GM18951 (cell line): ENCODE measurements around the gene GADL1.

Experiments
- POLR2A ChIP-seq: IDR thresholded peaks from 4 replicates; pipeline ENCODE4 v1.6.1; 2011; ENCODE audit warnings: mild to moderate bottlenecking; ENCODE audit not compliant: insufficient read length, insufficient read depth; ENCODE audit errors: extremely low read depth
- in situ Hi-C: fragments of 300-500 bp; cut with MboI; formaldehyde crosslinking; loops from one replicate; pipeline ENCODE4 v1.12.0; 2022; ENCODE audit warnings: low sequenced_read_pairs, mixed read lengths, inconsistent platforms; ENCODE audit not compliant: unreplicated experiment

The GADL1 gene

DNA sequence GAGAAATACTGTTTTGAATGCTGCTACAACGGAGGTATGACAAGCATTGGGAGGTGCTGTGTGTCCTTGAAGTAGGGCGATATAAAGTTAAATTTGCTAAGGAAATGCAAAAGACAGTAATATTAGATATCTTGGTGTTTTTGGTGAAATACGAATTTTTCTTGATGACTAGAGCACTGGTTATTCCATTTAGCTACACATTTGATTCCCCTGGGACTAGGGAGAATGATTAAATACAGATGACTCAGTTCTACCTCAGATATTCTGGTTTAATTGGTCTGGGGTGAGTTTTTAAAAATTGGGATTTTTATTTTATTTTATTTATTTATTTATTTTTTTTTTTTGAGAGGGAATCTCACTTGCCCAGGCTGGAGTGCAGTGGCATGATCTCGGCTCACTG is 18.7 kb upstream of the GADL1 start:
- TF ChIP-seq POLR2A: no peak
- in situ Hi-C loops: no loop called here

DNA sequence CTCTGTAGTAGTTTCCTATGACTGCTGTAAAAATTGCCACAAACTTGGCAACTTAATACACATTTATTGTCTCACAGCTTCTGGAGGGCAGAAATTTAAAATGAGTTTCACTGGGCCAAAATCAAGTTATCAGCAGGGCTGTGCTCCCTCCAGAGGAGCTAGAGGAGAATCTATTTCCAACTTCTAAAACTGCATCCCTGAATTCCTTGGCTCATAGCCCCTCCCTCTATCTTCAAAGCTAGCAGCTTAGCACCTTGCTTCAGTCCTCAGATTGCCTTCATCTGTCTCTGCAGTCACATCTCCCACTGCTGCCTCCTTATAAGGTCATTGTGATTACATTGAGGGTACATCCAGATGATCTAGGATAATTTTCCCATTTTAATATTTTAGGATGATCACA is 17.8 kb upstream of the GADL1 start:
- in situ Hi-C loops: no loop called here
- TF ChIP-seq POLR2A: no peak

DNA sequence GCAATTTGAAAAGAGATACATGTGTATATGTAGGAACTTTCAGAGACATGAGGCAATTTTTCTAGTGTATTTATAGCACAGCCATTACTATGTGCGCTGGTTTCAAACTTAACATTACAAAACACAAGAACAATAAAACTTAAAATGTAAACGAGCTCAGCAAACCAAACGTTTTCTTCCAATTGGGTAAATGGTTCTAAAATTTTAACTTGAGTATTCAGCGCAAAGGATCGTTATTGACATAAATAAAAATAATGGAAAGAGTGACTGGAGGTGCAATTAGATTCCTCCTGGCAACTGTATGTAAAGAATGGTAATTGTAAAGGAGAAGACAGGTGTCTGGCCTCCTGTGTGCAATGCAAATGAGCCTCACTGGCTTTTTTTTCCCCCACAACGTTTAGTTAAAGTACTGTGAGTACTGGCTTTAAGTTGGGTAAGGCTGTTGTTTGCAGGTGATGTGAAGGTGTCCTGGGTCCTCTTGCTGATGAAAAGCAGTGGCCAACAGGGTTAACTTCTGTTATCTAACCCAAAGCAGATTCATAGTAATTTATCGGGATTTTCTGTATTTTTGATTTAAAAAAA is 14.1 kb upstream of the GADL1 start:
- no peak for TF ChIP-seq POLR2A
- in situ Hi-C loops: no loop called here

DNA sequence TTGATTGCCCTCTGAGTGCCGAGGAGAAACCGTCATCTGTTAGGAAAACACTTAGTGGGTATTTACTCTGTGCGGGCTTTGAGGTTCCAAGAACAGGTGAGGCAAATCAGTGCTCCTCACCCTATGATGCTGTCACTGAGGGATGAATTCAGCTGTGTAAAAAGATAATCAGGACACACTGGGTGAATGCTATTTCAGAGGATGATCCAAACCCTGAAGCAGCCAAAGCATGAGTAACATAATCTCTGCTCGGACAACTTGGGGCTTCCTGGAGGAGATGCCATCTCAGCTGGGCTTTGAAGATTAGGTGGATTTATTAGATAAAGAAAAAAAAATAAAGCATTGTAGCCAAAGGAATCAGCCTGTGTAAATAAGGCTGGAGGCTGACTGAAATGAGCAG is 10.5 kb upstream of the GADL1 start:
- TF ChIP-seq POLR2A: no peak
- in situ Hi-C loops: no loop called here

DNA sequence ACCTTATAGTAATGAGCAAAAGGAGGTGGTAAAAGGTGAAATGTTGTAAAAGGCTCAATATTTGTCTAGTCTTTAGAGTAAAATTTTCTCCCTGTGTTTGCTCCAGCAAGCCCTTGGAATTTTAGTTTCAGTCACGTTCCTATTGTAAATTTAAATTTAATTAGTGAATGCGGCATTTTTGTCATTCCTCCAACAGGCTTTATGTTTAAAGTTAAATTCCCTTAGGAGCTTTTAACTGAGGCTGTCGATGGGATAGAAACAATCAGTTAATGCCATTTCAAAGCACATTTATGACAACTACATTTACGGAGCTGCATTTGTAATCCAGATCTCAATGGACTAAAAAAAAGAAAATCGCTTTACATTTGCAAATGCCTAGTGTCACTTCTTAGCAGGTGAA is 868 bp upstream of the GADL1 start:
- in situ Hi-C loops: no loop called here
- TF ChIP-seq POLR2A: no peak

DNA sequence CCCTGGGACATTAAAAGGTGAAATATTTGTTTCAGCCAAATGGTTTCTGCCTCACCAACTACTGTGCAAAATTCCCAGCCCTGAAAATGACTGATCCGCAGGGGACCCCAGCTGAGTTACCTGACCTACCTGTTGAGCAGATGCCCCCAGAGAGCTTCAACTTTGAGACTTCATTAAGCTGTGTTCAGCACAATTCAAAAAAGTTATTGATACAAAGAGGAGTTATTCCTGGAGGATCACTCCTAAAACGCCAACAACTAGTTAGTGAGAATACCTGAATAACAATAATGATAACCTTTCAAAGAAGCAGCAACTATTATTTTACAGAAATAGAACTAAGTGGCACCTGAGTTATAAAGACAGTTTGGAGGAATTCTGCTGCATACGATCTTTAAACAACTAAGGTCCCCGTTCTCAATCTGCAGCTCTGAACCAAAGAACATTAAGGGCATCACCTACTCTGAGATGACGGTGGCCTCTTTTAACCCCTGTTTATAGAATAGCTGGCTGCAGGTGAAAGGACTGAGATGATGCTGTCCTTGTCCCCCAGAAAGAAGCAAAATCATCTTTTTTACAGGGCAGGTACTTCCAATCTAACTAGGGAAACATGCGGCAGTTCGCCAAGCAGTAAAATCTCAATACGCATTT is 659 bp downstream of the GADL1 start:
- in situ Hi-C loops: no loop called here

DNA sequence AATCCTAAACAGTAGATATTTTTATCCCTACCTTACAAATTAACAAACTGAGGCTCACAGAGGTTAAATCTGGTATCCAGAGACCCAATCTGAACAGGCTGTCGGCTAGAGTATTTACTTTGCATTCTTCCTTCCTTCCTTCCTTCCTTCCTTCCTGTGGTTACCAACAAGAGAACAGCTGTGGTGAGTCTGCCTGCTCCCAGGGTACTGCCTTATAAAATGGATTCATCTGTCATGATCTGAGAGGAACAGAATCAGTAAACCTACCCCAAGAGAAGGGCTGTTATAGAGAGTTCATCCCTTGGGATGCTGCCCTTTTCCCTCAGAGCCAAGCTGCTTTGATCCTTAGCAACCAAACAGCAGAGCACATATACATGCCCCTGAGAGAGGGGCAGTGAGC is 3.6 kb downstream of the GADL1 start:
- in situ Hi-C loops: no loop called here
- no peak for TF ChIP-seq POLR2A

More for the DNA sequence above, 659 bp downstream of the GADL1 start:
- no peak for TF ChIP-seq POLR2A

DNA sequence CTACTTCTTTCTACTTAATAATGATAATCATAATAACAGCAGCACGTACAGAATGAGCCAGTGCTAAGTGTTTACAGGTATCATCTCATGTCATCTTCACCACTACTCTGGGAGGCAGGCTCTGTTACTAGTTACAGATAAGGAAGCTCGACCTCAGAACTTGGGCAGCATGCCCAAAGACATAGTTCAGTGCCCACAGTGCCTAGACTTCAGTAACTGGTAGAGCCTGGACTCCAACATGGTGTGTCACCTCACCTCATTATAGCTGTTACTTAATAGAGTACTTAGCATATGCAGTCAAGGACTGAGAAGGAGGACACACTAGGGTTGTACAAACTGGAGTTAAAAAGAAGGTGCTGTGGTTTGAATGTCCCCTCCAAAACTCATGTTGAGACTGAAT is 7.6 kb downstream of the GADL1 start:
- in situ Hi-C loops: no loop called here
- no peak for TF ChIP-seq POLR2A

DNA sequence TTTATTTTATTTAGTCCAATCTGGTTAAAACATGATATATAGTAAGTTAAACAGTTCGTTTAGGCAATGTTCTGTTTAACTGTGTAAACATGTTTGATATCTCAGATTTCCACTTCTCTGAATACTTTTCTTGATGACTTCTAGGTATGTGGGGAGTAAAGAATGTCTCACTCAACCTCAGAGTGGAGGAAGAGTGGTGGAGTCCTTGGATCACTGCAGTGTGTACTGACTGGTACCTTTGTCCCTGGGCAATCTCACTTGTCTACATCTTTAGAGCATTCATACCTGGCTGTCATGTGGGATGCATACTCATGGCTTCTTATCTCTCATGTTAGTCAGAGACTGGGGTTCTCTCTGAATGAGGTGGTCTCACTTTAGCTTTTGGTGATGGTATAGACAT is 15.6 kb downstream of the GADL1 start:
- TF ChIP-seq POLR2A: no peak
- in situ Hi-C loops: no loop called here

DNA sequence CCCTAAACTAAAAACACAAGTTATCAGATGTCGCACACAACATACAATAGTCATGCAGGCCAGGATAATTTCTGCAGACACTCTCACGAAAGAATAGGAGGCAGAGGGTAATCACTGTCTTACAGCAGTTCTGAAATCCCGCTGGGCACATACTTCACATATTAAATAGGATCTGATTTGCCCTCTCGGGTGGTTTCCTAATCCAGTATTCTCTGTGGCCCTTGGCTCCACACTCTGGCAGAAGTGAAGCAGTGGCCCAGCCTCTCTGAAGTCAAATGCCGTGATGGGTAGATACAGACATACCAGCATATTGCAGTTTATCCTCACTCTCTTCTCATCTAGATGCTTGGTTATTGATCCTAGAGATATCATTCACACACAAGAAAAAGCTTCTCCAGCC is 19.0 kb downstream of the GADL1 start:
- in situ Hi-C loops: no loop called here
- no peak for TF ChIP-seq POLR2A

DNA sequence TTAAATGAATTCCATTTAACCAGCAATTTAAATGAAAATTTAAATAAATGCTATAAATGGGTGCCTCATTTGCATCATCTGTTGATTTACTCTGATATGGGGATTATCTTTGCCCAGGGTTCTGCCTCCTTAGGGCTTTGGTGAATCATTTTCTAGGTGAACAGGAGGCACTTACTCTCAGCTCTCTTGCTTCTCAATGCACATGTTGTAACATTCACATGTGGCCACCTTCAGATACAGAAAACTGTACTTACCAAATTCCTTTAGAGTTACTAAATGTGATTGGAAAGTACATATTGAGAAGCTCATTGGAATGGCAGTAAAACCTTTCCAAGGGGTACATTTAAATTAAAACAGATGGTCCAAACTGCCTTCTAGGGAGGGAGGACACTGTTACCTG is 20.8 kb downstream of the GADL1 start:
- TF ChIP-seq POLR2A: no peak
- in situ Hi-C loops: no loop called here

DNA sequence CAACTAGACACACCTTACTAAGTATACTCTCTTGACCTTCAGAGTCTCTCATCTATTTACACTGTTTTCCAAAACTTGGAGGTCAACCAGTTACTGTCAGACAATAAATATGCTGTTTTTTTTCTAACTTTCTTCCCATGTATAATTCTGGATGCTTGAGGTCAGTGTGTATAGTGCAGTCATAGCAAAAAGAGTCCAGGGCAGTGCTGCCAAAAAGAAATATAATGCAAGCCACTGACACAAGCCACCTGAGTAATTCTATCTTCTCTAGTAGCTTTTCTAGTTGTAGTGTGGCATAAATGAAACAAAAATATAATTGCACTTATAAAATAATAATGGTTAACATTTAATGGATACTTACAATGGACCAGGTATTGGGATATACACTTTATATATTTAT is 21.6 kb downstream of the GADL1 start:
- in situ Hi-C loops: no loop called here
- no peak for TF ChIP-seq POLR2A

DNA sequence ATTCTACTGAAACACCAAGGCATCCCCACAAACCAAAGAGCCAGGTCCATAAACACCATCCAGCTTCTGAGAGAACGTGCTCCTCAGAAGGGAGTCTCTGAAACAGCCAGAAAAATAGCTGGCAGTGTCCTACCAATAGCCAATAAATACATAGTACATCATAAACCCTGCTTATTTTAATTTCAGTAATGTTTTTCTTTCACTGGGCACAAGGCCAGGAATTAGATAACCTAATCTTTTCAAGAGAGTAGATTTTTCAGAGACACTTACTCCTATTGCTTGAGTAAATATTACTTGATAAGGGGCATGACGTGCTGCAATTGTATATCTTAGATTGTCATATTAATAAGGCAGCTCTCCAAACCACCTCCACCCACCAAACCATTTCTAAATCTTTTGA is 22.7 kb downstream of the GADL1 start:
- in situ Hi-C loops: no loop called here
- TF ChIP-seq POLR2A: no peak

DNA sequence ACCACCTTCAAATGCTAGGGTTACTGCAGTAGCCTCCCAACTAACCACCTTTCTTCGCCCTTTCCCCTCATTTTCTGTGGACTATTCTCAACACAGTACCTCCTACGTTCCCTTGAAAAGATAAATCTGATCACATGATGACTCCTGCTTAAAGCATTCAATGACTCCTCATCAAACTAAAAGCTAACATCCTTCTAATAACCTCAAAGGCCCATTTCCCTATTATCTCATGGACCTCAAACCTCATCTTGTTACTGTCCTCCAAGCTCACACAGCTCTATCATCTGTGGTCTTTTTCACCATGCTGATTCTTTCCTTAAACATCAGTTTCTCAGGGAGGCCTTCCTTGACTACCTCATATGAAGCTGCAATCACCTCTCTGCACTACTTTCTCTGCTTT is 29.6 kb downstream of the GADL1 start:
- in situ Hi-C loops: no loop called here
- TF ChIP-seq POLR2A: no peak

DNA sequence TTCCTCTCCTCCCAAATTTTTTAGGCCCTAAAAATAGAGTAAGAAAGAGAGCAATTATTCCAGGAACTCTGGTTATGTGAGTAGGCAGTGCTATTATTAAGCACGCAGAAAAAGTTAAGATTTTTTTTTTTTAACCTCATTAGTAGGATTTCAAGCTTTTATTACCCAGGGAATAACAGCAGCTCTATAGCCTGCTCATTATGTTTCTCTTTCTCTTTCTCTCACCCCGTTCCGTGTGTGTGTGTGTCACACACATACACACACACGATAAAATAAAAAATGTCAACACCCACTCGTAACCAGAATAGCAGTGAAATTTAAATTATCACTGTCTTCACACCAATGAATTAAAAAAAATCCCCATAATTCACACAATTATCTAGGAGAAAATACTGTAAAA is 30.3 kb downstream of the GADL1 start:
- in situ Hi-C loops: no loop called here

DNA sequence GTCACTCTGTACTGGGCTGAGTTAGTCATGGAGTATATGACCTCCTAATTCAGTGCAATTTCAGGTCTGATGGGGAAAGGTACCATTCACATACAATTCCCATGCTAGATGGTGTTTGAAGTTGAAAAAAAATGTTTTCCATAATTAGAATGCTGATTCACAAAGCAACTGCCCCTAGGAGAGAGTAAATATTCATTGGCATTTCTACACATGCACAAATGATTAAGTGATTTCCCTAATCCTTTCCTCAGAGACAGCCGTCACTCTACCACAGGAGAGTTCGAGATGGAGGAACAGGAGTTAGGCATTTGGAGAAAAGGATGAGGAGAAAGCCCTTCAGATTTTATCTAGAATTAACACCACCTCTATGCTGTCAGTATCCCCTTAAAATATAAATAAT is 32.5 kb downstream of the GADL1 start:
- in situ Hi-C loops: no loop called here
- TF ChIP-seq POLR2A: no peak

More for the DNA sequence above, 30.3 kb downstream of the GADL1 start:
- TF ChIP-seq POLR2A: no peak
